SU-DHL-6 (cell line): ENCODE measurements around the gene KRT80.

ENCODE experiments used
- H2AFZ ChIP-seq: fragments of 200-600 bp; sonication (generic); 2 replicates; pipeline ENCODE4 v1.6.1; 2014; ENCODE audit warnings: low read depth, mild to moderate bottlenecking, moderate library complexity, mixed read lengths, antibody characterized with exemption, low read length; ENCODE audit not compliant: severe bottlenecking
- H3F3A ChIP-seq: fragments of 200-600 bp; shearing (Covaris generic); 2 replicates; pipeline ENCODE4 v1.6.0; 2016; ENCODE audit warnings: antibody characterized with exemption, mild to moderate bottlenecking; ENCODE audit not compliant: insufficient read depth
- H3K27ac ChIP-seq: fragments of 200-600 bp; sonication (generic); 2 replicates; pipeline ENCODE4 v1.5.1; 2016; ENCODE audit warnings: low read depth, mild to moderate bottlenecking, low read length, moderate library complexity, mixed read lengths
- H3K27me3 ChIP-seq: fragments of 200-600 bp; sonication (generic), shearing (Covaris generic); 2 replicates; pipeline ENCODE4 v1.6.0; 2014; ENCODE audit warnings: mild to moderate bottlenecking, low read length
- H3K36me3 ChIP-seq: fragments of 200-600 bp; sonication (generic); 2 replicates; pipeline ENCODE4 v1.6.1; 2014; ENCODE audit warnings: mild to moderate bottlenecking, low read length, mixed read lengths
- H3K4me2 ChIP-seq: fragments of 300-600, 200-600 bp; shearing (Covaris generic), sonication (generic); 2 replicates; pipeline ENCODE4 v1.6.0; 2014; ENCODE audit warnings: low read length, low read depth, mild to moderate bottlenecking; ENCODE audit not compliant: poor library complexity, severe bottlenecking
- H3K4me3 ChIP-seq: fragments of 200-600 bp; sonication (generic); 2 replicates; pipeline ENCODE4 v1.5.1; 2014; ENCODE audit warnings: antibody characterized with exemption, low read length, mild to moderate bottlenecking, mixed read lengths; ENCODE audit not compliant: insufficient read depth, poor library complexity, severe bottlenecking
- H3K79me2 ChIP-seq: fragments of 200-600 bp; sonication (generic); 2 replicates; pipeline ENCODE4 v1.6.1; 2014; ENCODE audit warnings: mild to moderate bottlenecking, low read length, moderate library complexity; ENCODE audit not compliant: insufficient read depth
- H3K9ac ChIP-seq: fragments of 200-600 bp; sonication (generic); 2 replicates; pipeline ENCODE4 v1.7.0; 2014; ENCODE audit warnings: mild to moderate bottlenecking, low read length
- H3K9me2 ChIP-seq: fragments of 200-600 bp; sonication (generic); replicated peaks from 2 replicates; pipeline ENCODE4 v1.6.1; 2014; ENCODE audit warnings: low read length; ENCODE audit not compliant: insufficient read depth
- H3K9me3 ChIP-seq: fragments of 200-600 bp; sonication (generic); 2 replicates; pipeline ENCODE4 v1.6.1; 2014; ENCODE audit warnings: low read length, mixed read lengths; ENCODE audit not compliant: insufficient read depth
- H4K20me1 ChIP-seq: fragments of 200-600 bp; sonication (generic); 2 replicates; pipeline ENCODE4 v1.6.1; 2014; ENCODE audit warnings: low read depth, mild to moderate bottlenecking, antibody characterized with exemption, low read length, moderate library complexity, mixed read lengths
- EZH2phosphoT487 ChIP-seq: fragments of 200-600 bp; sonication (generic), shearing (Covaris generic); conservative IDR thresholded peaks from 2 replicates; pipeline ENCODE4 v1.6.1; 2018; ENCODE audit warnings: mild to moderate bottlenecking, antibody characterized with exemption, low read length, moderate library complexity, mixed read lengths
- TF ChIP-seq, protein P1 (sequence below): fragments of 200-600 bp; sonication (generic); IDR thresholded peaks from one replicate; pipeline ENCODE4 v1.5.1; 2017; ENCODE audit warnings: antibody characterized with exemption, mild to moderate bottlenecking, low read length, moderate library complexity; ENCODE audit not compliant: insufficient read depth, poor library complexity, severe bottlenecking

KRT80 gene

DNA sequence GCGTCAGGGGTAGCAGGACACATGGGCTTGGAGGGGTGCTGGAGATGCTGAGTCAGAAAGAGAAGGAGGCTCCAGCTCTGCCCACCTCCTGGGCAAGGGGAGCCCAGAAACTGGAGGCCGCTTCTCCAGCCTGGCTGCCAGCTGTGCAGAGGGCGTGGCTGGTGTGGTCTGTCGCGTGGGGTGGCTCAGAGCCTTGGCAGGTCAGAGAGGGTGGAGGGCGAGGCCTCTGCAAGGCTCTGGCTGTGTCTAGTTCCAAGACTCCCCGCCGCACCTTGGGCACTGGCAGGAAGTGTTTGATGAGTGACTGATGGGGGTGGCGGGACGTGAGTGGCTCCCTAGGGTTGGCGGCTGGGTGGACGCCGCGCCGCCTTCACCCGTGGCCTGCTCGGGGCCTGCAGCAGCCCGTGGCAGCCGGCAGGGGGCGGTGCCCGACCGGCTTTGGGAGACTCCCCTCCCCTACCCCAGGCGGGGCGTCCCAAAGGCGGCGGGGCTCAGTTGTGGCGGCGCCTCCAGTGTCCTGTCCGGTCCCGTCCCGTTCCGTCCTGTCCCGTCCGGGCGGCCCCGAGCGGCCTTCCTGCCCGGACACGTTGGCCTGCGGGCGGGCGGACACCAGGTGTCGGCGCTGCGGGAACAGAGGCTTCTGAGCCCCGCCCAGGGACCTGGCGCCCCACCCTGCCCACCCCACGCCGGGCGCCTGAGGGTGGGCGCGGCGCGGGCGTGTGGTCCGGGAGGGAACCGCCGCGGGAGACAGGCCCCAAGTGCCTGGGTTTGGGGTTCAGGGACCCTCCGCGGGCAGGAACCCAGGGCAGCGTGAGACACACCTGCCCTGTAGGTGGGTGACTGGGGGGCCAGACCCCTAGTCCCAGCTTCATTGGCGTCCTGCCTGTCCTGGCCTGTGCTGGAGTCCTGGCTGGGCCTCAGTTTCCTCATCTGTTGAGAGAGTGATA is 39.7 kb downstream of the KRT80 start:
- Histone ChIP-seq H3K4me3 (no peak overlapping the region), H3K9ac (no peak overlapping the region), H2AFZ (no peak overlapping the region), H3K27me3 (no peaks in the 10 kb centered on the region), H3F3A (no peaks in the 10 kb centered on the region), H3K9me3 (no peaks in the 10 kb centered on the region), H3K79me2 (no peaks in the 10 kb centered on the region), H4K20me1 (no peaks in the 10 kb centered on the region), H3K36me3 (no peaks in the 10 kb centered on the region), H3K4me2 (no peak overlapping the region), H3K27ac (no peak overlapping the region), H3K9me2 (no peaks in the 10 kb centered on the region)
- no peak for TF ChIP-seq EZH2phosphoT487
- TF ChIP-seq, protein P1, sequence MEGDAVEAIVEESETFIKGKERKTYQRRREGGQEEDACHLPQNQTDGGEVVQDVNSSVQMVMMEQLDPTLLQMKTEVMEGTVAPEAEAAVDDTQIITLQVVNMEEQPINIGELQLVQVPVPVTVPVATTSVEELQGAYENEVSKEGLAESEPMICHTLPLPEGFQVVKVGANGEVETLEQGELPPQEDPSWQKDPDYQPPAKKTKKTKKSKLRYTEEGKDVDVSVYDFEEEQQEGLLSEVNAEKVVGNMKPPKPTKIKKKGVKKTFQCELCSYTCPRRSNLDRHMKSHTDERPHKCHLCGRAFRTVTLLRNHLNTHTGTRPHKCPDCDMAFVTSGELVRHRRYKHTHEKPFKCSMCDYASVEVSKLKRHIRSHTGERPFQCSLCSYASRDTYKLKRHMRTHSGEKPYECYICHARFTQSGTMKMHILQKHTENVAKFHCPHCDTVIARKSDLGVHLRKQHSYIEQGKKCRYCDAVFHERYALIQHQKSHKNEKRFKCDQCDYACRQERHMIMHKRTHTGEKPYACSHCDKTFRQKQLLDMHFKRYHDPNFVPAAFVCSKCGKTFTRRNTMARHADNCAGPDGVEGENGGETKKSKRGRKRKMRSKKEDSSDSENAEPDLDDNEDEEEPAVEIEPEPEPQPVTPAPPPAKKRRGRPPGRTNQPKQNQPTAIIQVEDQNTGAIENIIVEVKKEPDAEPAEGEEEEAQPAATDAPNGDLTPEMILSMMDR, result peak; percentile 29

DNA sequence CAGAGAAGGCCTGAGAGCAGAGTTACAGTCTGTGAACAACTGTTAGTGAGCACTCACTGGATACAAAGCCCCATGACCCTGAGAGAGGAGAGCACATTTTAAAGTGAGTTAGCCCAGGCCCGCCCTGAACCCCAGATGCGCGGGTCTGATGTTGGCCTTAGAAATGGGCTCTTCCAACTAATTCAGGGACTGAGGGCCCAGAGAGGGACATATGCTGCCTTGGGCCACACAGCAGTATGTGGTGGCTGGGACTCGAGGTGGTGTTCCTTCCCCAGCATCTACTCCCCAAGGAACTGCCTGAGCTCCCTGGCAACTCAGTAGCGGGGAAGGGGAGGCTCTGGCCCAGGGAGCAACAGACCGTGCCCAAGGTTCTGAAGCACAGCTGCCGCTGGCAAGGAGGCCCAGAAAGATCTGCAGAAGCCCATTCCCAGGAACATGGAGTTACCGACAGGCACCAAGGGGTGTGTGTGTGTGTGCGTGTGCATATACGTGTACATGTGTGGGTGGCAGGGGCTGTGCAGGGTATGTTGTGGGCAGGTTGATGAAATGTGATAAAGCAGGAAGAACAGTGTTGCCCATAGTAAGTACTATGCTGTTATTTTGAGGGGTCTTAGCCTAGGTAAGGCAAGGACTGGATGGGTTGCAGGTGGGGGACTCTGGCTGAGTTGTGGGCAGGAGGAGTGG is 40.5 kb downstream of the KRT80 start:
- H3K9ac ChIP-seq, result no peak overlapping the region
- no peak overlapping the region for H2AFZ ChIP-seq

DNA sequence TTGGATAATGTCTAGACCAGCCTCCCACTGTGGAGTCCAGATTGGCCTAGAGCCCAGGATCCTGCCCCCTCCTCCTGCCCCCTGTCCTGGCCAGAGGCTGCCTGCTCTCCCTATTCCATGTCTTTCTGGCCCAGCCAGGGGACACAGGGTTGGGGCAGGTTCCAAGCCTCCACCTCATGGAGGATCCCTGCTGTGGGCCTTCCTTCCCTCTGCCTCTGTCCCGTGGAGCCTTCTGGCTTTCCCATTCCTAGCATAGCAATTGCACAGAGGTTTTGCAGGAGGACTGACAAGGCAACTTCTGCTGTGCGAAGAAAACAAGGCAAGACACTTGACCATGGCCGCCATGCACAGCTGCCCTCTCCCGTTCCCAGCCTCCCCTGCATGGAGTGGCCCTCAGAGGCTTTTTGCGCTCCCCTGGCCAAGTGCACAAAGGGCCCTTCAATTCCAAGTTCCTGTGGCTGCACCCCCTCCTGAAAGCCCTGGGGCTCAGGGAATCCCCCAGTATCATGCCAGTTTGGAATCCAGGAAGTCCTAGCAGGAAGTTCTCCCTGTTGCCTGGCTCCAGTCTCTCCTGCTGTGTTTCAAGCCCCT is 42.1 kb downstream of the KRT80 start:
- H4K20me1 ChIP-seq, result no peaks in the 10 kb centered on the region
- H3K36me3 ChIP-seq, result no peaks in the 10 kb centered on the region
- H3K9me2 ChIP-seq, result no peaks in the 10 kb centered on the region
- no peak overlapping the region for H3K4me3 ChIP-seq
- H3K27me3 ChIP-seq, result no peaks in the 10 kb centered on the region
- no peak overlapping the region for H3K9ac ChIP-seq
- no peak for TF ChIP-seq EZH2phosphoT487
- TF ChIP-seq, protein P1, result no peak
- no peaks in the 10 kb centered on the region for H3K9me3 ChIP-seq
- no peaks in the 10 kb centered on the region for H3F3A ChIP-seq
- H3K79me2 ChIP-seq, result no peaks in the 10 kb centered on the region
- H2AFZ ChIP-seq, result no peak overlapping the region
- H3K4me2 ChIP-seq, result no peak overlapping the region
- H3K27ac ChIP-seq, result no peak overlapping the region

More for the DNA sequence above, 40.5 kb downstream of the KRT80 start:
- Histone ChIP-seq H3K9me3 (no peaks in the 10 kb centered on the region), H3K4me2 (no peak overlapping the region), H3F3A (no peaks in the 10 kb centered on the region), H3K36me3 (no peaks in the 10 kb centered on the region), H3K27me3 (no peaks in the 10 kb centered on the region), H4K20me1 (no peaks in the 10 kb centered on the region), H3K27ac (no peak overlapping the region), H3K79me2 (no peaks in the 10 kb centered on the region), H3K4me3 (no peak overlapping the region), H3K9me2 (no peaks in the 10 kb centered on the region)
- TF ChIP-seq, protein P1, result no peak
- TF ChIP-seq EZH2phosphoT487, result no peak
